T-helper 9 cell (primary cell): ENCODE measurements around the gene C1QTNF12.

Experiments
- DNase-seq: peaks from one replicate; pipeline ENCODE4 v3.0.0-alpha.2; 2020

The C1QTNF12 gene

GRCh38 chr1:1281533-1282321, 35.2 kb upstream of the C1QTNF12 start:
- DNase-seq, result no peak

DNA sequence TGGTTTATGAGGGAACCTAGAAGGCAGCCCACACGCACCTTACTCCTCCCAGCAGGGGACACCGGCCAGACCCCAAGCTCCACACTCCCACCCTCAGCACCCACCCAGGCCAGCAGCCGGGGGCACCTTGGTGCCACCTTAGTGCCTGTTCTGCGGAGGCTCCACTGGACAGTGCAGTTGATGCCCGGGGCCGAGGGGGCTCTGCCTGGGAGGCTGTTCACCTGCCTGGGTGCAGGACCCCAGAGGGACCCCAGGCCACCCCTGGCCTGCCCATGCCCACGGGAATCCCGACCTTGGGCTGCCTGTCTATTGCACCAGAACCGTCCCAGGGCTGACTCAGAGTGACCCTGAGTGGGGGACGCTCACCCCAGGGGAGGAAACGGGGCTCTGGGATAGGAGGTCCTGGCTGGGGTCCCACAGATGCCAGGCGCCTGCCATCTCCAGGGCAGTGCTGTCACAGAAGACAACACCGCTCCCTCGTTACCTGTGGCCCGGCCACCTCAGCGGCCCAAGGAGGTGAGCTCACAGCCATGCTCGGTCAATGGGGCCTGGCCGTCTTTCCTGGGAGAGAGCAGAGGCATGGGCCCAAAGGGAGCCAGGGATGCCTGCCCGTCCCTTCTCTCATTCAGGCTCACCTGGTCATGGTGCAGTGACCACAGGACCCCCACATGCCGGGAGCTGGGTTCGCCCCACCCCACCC, 34.4 kb upstream of the C1QTNF12 start:
- DNase-seq, result no peak

DNA sequence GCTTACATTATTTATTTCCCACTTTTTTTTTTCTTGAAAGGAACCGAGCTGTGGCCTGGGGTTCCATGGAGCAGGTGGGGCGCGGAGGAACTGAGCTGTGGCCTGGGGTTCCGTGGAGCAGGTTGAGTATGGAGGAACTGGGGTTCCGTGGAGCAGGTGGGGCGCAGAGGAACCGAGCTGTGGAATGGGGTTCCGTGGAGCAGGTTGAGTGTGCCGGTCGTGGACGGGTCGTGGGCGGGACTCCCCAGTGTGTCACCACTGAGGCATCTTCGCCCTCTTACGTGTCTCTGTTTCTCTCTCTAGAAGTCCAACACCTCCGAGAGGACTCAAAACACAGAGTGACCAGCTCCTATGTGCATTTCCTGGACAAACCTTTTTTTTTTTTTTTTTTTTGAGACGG, 32.5 kb upstream of the C1QTNF12 start:
- DNase-seq, result no peak

DNA sequence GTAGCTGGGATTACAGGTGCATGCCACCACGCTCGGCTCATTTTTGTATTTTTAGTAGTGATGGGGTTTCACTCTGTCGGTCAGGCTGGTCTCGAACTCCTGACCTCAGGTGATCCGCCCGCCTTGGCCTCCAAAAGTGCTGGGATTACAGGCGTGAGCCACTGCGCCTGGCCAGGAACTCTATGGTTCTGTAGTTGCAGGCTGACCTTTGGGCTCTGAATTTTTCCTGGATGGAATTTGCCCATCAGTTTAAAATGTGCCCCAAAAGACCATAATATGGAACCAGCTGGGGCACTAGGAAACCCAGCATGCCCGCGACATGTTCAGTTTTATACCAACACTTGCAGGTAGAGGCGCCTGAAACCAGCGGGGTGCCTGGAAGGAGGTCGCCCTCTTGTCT, 32.1 kb upstream of the C1QTNF12 start:
- no peak for DNase-seq

DNA sequence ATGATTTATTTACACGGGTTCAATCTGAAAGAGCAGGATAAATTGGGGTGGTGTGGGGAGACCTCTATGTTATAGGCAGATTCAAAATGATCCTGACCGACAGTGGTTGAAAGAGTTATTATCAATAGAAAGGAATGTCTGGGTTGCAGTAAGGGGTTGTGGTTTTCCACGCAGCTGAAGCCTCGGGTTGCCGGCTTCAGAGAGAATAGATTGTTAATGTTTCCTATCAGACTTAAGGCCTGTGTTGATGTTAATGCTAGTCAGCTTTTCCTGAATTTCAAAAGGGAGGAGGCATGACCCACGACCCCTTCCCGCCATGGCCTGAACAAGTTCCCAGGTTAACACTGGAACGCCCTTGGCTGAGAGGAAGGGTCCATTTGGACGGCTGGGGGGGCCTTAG, 29.3 kb upstream of the C1QTNF12 start:
- no peak for DNase-seq

GRCh38 chr1:1274931-1275431, 28.5 kb upstream of the C1QTNF12 start:
- no peak for DNase-seq

- no peak for DNase-seq
Observed at GRCh38 chr1:1274299-1274930, 27.9 kb upstream of the C1QTNF12 start.

- DNase-seq, result peak; percentile 92
Observed at GRCh38 chr1:1273512-1274298, 27.2 kb upstream of the C1QTNF12 start, which contains the start of gene UBE2J2. Gene UBE2J2, minus strand, starts transcription at chr1:1273854. Its CDS starts 5,862 bp downstream, at chr1:1267992.

DNA sequence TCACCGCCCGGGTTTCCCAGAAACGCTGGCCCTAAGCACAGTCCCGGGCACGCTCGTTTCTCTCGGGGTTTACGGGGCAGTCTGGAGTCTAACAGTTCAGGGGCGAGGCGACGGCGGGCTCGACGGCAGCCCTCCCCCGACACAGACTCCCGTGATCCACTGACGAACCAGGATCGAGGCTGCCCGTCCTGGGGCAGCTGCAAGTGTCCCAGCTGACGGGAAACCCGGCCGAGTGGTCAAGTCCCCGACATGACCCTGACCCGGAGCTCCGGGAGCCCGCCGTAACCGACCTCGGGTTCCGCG, 26.6 kb upstream of the C1QTNF12 start:
- DNase-seq, result no peak

GRCh38 chr1:1272341-1273208, 26.1 kb upstream of the C1QTNF12 start:
- DNase-seq, result no peak

- no peak for DNase-seq
Observed at GRCh38 chr1:1270813-1271212, 24.3 kb upstream of the C1QTNF12 start.

GRCh38 chr1:1268284-1268682, 21.8 kb upstream of the C1QTNF12 start:
- DNase-seq, result no peak

- DNase-seq, result no peak
Observed at GRCh38 chr1:1267488-1268283, 21.2 kb upstream of the C1QTNF12 start.

GRCh38 chr1:1264868-1265272, 18.3 kb upstream of the C1QTNF12 start:
- no peak for DNase-seq

DNA sequence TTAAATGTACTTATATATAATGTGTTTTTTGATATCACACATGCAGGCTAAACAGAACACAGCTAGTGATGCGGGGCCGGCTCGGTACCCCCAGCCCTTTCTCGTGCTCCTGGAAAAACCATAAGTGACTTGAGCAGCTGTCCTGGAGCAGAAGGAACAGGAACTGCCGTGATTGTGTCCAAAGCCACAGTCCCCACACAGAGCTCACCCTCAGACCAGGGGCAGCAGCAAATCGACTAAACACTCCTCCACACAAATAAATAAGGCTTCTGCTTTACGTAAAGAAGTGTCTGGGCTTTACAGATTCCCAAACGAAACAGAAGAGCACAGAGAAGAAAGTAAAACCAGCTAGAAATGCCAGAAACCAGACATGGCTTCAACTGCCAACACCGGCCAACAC, 17.5 kb upstream of the C1QTNF12 start:
- no peak for DNase-seq

GRCh38 chr1:1262758-1263157, 16.2 kb upstream of the C1QTNF12 start:
- no peak for DNase-seq

DNA sequence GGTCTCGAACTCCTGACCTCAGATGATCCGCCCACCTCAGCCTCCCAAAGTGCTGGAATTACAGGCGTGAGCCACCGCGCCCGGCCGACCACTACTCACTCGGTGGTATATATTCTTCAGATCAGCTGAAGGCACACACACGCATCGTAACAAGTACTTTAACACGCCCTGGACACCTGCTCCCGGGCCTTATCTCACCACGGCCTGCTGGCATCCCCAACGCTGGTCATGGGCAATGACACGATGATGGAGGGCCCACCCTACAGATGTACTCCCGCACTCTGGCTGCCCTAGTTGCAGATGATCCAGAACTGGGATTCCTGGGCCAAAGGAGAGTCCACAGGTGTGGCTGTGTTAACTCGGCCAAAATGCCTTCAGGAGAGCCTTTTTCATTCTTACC, 15.5 kb upstream of the C1QTNF12 start:
- DNase-seq, result no peak

- no peak for DNase-seq
Observed at GRCh38 chr1:1260843-1261560, 14.5 kb upstream of the C1QTNF12 start.

GRCh38 chr1:1259951-1260600, 13.6 kb upstream of the C1QTNF12 start:
- DNase-seq, result no peak

GRCh38 chr1:1259540-1259939, 13.0 kb upstream of the C1QTNF12 start:
- DNase-seq, result no peak
